GM21367 (cell line): ENCODE measurements around the gene NPR2.

ENCODE experiments used
- ATAC-seq: cut with Tn5 transposase; IDR thresholded peaks from one replicate; pipeline ENCODE4 v1.9.1; 2021; ENCODE audit not compliant: unreplicated experiment

Gene NPR2

DNA sequence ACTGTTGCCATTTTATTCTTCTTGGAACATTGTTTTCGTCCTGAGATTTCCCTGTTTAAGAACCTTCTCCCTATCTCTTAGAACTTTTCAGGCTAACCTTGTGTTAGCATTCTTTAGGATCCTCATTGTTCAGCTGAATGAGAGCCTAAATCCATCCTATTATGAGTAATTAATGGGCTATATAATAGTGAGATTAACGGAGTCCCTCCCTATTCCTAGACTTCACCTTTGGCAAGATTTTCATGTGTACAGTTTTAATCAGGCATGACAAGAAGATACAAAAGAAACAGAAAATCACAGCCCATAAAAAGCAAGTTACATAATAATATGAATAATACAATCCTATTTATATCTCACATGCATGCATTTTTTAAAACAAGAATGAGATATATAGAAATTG, 28.2 kb upstream of the NPR2 start:
- no peak for ATAC-seq

DNA sequence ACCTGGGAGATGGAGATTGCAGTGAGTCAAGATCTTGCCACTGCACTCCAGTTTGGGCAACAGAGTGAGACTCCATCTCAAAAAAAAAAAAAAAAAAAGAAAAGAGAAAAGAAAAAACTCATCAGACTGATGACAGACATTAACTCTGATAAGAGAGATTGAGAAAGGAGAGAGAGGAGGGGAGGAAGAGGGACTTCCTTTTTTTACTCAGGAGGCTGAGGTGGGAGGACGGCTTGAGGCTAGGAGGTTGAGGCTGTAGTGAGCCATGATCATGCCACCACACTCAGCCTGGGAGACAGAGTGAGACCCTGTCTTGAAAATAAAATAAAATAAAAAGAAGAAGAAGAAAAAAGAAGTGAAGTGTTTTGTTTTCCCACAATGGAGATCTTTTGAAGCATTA, 27.6 kb upstream of the NPR2 start:
- no peak for ATAC-seq

DNA sequence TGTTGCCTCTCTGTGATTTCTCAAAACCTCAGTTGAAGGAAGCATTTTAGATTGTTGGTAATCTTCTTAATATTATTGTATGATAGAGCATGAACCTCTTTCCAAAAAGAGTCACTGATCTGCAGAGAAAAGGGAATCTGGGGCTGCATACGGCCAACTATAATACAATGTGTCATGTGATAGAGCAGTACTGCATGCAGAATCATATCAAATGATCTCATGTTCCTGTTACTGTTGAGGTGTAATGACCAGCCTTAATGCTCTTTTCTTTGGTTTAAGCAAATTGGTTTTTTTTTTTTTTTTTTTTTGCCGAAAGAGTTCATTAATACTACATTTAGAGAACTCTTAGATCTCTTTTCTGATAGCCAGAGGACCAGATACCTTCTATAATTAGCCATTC, 24.4 kb upstream of the NPR2 start:
- ATAC-seq = no peak

DNA sequence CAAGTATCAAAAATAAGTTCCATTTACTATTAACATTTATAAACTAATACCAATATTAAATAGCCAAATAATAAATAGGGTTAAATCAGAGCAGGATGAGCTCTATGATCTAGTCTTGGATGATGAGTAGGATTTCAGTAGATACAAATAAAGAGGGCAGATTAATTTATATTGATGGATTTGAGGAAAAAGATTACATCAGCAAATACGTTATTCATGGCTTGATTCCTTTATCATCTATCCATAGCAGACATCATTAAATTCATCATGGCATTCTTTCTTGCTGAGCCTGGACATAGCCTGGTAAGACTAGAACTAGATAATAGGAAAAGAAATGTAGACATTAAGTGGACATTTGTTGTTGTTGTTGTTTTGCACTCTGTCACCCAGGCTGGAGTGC, 23.9 kb upstream of the NPR2 start:
- no peak for ATAC-seq

DNA sequence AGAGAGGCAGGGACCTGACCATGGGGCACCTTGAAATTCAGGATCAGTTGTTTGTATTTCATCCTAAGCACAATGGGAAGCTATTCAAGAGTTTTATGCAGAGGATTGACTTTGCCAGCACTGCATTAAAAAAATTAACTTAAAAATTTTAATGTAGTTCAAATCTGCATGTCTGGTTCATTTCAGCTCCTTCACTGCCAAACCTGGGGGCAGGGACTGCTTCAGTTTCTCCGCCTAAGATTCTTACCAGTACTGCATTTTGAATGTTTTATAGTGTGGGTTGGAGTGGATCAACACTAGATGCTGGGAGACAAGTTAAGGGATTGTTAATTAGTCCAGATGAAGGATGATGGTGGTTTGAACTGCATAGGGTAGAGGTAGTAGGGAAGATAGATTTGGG, 21.6 kb upstream of the NPR2 start:
- ATAC-seq = no peak

DNA sequence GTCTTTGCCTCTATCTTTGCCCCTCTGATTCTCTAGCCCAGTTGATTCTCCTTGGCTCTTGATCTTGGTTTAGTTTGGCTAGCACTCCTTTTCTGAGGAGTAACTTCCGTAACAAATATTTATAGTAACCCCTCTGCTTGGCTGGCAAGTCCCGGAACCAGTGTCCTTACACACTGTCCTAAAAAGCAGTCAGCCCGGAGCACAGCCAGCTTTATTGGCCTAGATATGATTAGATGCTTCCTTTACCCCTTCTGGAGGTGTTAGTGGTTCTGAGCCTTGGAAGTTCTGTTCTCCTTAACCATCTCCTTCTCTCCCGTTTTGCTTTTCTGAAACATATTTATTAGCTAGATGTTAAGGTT, 20.3 kb upstream of the NPR2 start:
- no peak for ATAC-seq

DNA sequence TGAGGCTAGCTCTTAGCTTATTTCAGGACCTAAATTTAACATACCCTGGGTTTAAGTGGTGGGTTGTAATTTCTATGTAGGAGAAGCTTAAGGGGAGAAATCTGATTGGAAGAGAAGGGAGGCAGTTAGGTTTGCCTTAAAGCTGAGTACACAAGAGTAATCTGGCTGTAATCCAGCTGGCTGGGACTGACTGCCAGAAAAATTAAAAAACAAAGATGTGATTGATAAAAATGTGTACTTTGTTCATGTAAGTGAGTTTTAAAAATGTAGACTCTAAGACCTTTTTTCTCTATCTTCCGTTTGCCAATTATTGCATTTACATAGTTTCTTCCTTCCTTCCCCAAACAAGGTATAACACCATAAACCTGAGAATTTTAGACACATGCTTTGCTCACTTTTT, 19.9 kb upstream of the NPR2 start:
- ATAC-seq = no peak

DNA sequence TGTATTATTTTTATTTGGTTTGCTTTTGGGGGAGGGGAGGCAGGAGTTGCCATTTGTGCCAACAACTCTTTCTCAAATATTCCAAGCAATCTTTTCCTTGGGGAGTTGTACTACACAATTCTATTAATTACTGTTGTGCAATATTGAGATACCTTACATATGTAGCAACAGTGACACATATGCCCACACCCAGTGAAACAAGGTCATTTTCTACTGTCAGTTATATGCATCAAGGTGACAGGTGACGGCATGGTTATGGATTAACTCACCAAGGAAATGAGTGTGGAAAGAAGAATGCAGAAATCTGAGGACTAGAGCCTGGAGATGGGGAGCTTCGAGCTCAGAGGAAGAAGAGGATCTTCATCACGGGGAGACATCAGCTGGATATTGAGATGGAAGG, 19.4 kb upstream of the NPR2 start:
- no peak for ATAC-seq

DNA sequence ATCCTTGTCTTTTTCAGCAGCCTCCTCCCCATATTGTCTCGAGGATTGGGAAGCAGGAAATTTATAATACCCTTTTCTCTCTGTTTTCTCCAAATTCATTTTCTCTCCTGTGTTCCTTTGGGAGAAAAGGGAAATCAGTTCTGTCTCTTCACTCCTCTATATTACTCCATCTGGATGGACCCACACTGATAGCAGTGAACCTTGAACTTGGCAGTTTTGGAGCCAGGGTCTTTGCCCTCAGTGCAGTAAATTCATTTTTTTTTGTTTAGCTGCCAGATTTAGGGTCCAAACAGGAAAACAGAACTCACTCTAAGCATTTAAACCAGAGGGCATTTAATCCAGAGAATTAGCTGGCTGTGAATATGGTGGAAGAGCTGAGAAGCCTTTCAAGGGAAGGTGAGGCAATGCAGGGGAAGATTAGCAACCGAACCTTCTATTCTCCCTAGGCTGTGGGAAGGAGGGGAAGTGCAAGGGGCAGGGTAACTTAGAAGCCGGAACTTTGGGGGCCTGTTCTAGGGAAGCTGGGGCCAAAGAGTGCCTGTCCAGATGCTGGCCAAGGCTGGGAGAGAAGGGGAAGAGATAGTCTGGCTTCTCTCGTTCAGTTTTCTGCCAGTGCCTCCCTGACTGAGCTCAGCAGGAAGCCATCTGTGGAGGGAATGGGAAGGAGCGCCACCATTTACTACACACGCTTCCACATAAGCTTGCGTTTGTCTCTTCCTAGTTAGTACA, 16.3 kb upstream of the NPR2 start:
- ATAC-seq = no peak

DNA sequence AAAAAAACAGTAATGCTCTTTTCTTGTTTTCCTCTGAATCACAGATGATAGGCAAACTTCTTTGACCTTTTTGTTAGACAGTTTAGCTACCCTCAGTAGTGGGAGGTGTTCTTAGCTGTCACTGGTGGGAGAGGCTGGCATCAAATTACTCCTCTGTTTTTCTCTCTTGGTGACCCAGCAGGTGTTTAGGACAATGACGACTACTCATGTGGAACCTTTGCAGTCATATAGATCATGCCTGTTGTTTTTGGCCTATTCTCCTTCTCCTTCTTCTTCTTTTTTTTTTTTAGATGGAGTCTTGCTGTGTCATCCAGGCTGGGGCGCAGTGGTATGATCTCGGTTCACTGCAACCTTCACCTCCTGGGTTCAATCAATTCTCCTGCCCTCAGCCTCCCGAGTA, 15.4 kb upstream of the NPR2 start:
- ATAC-seq = no peak

DNA sequence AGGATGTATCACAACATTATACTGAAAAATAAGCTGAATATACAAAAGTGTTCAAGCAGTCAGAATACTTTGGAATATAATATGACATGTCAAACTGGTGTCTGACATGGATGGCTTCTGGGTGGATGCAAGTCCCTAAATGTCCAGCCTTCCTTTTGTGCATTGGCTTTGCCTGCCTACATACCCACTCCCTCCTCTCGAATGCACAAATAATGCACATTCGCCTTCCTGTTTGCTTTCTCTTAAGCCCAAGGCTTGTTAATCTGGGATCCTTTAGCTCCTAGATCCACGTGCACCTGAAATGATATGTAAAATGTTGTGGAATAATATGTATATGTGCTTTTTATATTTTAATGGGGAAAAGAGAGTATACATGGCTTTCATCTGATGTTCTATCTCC, 12.9 kb upstream of the NPR2 start:
- no peak for ATAC-seq

DNA sequence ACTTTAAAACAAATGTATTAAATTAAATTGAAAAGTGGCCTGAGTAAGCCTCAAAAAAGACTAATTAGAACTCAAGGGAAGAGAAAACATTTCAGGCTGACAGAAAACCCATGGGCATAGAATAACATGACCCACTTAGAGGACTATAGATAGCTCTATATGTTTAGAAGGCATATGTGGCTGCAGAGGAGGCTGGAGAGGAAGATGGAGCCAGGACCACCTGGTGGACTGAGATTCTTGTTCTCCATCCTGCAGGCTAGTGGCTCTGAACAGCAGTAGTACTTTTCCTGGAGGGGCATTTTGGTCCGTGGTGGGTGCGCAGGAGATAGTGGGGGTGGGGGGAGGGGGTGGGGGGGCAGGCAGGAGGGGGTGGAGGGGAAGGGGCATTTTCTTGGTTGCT, 10.3 kb upstream of the NPR2 start:
- ATAC-seq = no peak

DNA sequence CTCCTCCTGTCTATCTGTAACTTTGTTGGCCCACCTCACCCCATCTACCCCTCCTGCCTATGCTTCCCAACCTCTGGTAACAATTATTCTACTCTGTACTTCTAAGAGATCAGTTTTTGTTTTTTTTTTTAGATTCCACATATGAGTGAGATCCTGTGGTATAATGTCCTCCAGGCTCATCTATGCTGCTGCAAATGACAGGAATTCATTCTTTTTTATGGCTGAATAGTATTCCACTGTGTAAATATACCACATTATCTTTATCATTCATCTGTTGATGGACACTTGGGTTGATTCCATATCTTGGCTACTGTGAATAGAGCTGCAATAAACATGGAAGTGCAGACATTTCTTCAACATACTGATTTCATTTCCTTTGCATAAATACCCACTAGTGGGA, 8.0 kb upstream of the NPR2 start:
- no peak for ATAC-seq

DNA sequence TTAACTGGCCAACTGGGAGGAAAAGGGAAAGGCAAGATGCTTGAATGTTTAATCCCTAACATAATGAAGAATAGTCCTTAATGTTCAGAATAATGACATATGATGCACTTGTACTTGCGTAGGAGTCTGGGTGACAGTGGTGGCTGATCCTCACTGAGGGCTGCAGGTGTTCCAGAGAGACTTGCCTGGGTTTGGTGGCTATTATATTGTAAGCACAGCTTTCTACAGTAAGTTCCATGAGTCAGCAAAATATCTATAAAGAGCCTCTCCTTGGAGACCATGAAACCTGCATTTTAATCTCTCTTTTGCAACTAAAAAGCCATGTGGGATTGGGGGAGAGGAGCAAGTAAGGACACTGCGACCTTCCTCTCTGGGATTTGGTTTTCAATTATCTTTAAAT, 1.9 kb upstream of the NPR2 start:
- ATAC-seq = no peak

DNA sequence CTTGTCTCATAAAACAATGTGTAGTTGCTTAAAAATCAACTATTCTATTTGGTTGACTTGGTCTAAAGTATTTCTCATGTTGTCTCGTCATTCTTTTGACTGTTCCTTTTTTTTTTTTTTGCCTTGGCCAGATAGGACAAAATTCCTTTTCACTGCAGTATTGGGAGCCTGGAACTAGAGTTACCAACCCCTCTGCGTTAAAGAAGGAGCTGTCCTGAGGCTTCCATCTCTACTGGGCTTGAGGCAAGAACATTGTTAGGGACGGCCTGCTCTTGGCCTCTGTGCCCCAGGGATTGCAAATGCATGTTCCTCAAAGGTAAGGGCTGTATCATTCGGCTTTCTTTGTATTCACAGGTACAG, 1.4 kb upstream of the NPR2 start:
- ATAC-seq = no peak

DNA sequence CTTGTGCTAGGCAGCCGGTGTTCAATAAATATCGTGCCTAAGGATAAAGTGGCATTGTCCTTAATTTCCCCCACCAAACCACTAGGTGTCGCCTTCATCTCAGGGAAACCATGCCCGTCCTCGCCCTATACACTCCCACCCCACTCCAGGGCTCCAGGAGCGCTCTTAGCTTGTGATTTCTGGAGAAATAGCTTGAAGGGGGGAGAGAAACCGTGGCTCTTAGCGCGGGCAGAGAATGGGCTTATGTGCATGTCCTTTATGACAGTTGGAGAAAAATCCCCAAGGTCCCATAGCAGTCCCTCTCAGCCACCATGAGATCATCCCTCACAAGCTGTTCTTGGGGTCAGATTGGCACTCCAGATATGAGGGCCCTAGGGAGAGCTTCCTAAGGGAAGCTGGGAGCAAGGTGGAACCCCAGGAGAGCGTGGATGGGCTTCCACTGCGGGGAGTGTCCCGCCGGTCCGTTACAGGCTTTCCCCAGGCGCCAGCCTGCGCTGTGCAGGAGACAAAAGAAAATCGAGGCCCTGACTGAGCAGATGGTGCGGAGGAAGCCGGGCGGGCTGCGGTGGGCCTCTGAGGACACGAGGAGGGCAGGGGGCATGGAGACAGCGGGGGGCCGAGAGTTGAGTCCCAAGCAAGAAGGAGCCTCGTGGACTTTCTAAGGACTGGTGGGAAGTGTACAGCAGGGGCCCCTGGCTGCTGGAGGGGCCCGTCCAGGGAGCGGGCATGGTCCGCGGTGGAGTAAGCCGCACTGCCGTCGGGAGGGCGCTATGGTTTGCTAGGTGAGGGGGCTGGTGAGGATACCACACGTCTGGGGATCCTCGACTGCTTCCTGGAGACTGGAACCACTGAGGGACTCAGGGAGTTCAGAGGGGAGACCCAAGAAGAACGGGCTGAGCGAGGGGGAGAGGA, 750 bp upstream of the NPR2 start:
- no peak for ATAC-seq

DNA sequence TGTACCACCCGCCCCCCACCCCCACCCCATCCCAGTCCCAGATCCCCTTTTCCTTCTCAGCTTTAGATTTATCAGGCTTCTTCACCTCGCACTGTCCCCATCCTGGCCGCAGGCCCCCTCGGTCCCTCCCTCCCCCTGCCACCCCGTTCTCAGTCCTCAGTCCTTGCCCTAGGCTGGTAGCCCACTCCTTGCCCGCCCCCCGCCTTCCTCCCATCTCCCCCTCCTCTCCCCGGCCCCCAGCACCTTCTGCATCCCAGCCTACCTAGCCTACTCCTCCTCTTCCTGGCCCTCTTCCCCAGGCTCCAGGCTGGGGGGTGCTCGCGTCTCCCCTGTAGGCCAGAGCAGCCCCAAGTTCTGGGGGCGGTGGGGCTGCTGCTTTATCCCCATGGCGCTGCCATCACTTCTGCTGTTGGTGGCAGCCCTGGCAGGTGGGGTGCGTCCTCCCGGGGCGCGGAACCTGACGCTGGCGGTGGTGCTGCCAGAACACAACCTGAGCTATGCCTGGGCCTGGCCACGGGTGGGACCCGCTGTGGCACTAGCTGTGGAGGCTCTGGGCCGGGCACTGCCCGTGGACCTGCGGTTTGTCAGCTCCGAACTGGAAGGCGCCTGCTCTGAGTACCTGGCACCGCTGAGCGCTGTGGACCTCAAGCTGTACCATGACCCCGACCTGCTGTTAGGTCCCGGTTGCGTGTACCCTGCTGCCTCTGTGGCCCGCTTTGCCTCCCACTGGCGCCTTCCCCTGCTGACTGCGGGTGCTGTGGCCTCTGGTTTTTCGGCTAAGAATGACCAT, 828 bp downstream of the NPR2 start:
- ATAC-seq = no peak

DNA sequence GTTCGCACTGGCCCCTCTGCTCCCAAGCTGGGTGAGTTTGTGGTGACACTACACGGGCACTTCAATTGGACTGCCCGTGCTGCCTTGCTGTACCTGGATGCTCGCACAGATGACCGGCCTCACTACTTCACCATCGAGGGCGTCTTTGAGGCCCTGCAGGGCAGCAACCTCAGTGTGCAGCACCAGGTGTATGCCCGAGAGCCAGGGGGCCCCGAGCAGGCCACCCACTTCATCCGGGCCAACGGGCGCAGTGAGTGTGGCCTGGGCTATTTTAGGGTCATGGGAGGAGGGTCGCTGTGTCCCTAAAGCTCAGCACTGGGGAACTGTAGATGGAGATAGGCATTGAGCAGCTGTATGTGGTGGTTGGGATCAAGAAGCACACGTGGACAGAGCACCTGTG, 1.4 kb downstream of the NPR2 start:
- no peak for ATAC-seq

DNA sequence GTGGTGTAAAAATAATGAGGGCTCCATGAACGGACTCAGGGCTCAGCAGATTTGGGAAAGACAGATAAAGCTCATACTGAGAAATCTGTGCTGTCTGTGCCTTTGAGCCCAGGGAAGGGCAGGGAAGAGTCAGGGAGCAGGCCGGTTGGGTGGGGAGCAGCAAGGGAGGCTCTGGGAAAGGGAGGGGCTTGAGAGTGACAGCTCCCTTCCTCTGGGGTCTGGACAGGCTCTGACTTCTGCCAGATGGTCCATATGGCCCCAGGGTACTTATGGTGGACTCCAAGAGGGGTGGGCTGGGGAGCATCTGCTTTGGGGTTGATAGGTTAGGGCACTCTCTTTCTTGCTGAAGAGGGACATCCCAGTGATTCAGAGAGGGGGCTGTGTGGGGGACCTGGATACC, 2.1 kb downstream of the NPR2 start:
- ATAC-seq = no peak

DNA sequence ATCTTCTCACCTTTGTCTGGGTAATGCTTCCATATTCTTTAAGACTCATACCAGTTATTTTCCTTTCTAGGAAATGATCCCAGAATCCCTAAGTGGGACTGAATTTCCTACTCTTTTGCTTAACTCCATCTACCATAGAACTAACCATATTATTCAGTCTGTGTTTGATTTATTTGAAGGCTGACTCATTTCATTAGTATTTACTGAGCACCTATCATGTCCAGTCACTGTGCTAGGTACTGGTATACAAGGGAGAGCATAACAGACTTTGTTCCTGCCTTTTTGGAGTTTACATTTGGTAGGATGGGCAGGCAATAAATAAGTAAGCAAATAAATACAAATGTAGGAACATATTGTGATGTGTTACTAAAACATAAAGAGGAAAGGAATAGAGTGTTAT, 4.3 kb downstream of the NPR2 start:
- ATAC-seq = no peak

DNA sequence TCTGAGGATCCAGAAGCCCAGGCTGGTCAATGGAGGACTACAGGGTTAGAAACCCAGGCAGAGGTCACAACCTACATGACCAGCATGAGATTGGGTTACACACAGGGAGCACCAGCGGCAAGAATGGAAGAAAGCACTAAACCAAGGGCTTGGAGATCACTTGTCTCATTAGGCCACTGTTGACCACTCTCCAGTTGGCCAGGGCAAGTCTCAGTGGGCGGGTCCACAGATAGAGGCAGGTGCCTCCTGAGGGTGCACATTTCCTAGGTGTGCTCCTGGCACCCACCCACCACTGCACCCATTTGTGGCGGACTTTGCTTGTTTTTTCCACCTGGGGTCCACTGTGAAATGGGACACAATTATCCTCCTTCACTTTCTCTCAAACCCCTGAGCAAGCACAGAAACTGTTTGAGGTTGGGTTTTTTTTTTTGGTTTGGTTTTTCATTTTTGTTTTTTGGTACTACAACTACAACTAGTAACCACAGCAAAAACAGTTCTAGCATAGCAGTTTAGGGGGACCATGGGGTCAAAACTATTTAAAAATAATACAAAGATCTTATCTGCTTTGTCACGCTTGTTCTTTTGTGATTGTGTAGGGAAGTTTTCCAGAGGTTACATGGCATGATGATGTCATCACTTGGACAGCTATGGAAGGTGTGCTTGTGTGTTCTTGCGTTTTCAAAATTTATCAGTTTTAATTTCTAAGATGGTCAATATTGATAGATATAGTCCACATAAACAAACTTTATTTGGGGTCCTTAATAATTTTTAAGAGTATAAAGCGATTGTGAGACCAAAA, 6.1 kb downstream of the NPR2 start:
- ATAC-seq = no peak
